Measurements from ENCODE around the gene RPL22. TPM values are rescaled to one million over a fixed set of nuclear protein-coding genes. Genes with fewer than 3 reads are reported as not detected.

The RPL22 gene
- total and polyA plus RNA-seq, 2 of the 13 experiments (the other 11 are each of a cell fraction or from before 2014, with no cell fraction given), result 214 to 545 TPM

- TF ChIP-seq ZBTB40 (IDR thresholded peaks at IDR 0.05) (no peak), ZBTB40 (CRISPR knock-in tag; IDR thresholded peaks at IDR 0.05) (no peak), ONECUT2 (CRISPR knock-in tag; IDR thresholded peaks at IDR 0.05) (no peak), RBAK (CRISPR knock-in tag; IDR thresholded peaks at IDR 0.05) (no peak), ZBTB7B (CRISPR knock-in tag; IDR thresholded peaks at IDR 0.05) (no peak), AGO1 (IDR thresholded peaks at IDR 0.05; ENCODE audit: low read depth, low read length, poor library complexity, severe bottlenecking) (no peak), GABPA (IDR thresholded peaks at IDR 0.05; ENCODE audit: low read depth, low read length) (no peak), GABPA (CRISPR knock-in tag; IDR thresholded peaks at IDR 0.05; ENCODE audit: low read depth) (no peak), YEATS4 (CRISPR knock-in tag; IDR thresholded peaks at IDR 0.05; ENCODE audit: borderline replicate concordance) (no peak), SRY (CRISPR knock-in tag; IDR thresholded peaks at IDR 0.05) (no peak), KLF9 (CRISPR knock-in tag; IDR thresholded peaks at IDR 0.05; ENCODE audit: low read depth) (no peak), EP300 (IDR thresholded peaks at IDR 0.05; ENCODE audit: low read depth in 2 of 2, low read length in 2 of 2) (peak in 1 of 2 experiments; percentile 31; a peak in 1 of 4 replicates), EP300 (CRISPR knock-in tag; IDR thresholded peaks at IDR 0.05; ENCODE audit: borderline replicate concordance) (0 out of 2 replicates have a peak, but pooled peaks have one; percentile 11), RXRA (CRISPR knock-in tag; IDR thresholded peaks at IDR 0.05) (0 out of 2 replicates have a peak, but pooled peaks have one; percentile 34), DNMT1 (CRISPR knock-in tag; IDR thresholded peaks at IDR 0.05) (no peak), ZNF674 (CRISPR knock-in tag; IDR thresholded peaks at IDR 0.05; ENCODE audit: low read depth) (no peak), RBM22 (optimal IDR thresholded peaks at IDR 0.05; ENCODE audit: low read length) (no peak), ZNF180 (CRISPR knock-in tag; IDR thresholded peaks at IDR 0.05; ENCODE audit: borderline replicate concordance, low read depth) (no peak), CHD2 (IDR thresholded peaks at IDR 0.05; ENCODE audit: low read depth, low read length) (no peak), ZBTB8A (CRISPR knock-in tag; IDR thresholded peaks at IDR 0.05; ENCODE audit: borderline replicate concordance, low read depth) (no peak)
Observed at GRCh38 chr1:6157528-6158174, 41.7 kb downstream of the RPL22 start (continued).
